LNCAP (cell line): ENCODE measurements around the gene TWIST2.

Experiments
- TF ChIP-seq, protein P1 (sequence below): fragments of 450-650 bp; IDR thresholded peaks from 2 replicates; pipeline ENCODE4 v1.5.1; 2017; ENCODE audit warnings: mild to moderate bottlenecking

TWIST2 gene

DNA sequence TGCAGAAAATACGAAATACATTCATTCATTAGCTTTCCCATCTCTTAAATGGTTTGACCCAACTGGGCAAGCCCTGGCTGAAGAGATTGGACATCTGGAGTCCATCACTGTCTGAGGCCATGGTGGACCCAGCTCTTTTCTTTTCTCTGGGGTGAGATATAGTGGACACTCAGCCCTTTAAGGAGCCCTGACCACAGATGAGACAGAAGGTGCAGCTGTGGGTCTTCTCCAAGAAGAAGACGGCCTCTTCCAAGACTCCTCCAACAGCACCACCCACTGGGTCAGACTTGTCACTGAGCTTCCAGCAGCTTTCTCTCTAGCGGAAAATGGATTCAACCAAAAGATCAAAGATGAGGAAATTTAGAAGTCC is 27.2 kb downstream of the TWIST2 start:
- TF ChIP-seq, protein P1, sequence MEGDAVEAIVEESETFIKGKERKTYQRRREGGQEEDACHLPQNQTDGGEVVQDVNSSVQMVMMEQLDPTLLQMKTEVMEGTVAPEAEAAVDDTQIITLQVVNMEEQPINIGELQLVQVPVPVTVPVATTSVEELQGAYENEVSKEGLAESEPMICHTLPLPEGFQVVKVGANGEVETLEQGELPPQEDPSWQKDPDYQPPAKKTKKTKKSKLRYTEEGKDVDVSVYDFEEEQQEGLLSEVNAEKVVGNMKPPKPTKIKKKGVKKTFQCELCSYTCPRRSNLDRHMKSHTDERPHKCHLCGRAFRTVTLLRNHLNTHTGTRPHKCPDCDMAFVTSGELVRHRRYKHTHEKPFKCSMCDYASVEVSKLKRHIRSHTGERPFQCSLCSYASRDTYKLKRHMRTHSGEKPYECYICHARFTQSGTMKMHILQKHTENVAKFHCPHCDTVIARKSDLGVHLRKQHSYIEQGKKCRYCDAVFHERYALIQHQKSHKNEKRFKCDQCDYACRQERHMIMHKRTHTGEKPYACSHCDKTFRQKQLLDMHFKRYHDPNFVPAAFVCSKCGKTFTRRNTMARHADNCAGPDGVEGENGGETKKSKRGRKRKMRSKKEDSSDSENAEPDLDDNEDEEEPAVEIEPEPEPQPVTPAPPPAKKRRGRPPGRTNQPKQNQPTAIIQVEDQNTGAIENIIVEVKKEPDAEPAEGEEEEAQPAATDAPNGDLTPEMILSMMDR: no peak

GRCh38 chr2:238875471-238876231 is 27.8 kb downstream of the TWIST2 start:
- TF ChIP-seq, protein P1: no peak

- TF ChIP-seq, protein P1: no peak
Observed at GRCh38 chr2:238876232-238876630, 28.3 kb downstream of the TWIST2 start.

DNA sequence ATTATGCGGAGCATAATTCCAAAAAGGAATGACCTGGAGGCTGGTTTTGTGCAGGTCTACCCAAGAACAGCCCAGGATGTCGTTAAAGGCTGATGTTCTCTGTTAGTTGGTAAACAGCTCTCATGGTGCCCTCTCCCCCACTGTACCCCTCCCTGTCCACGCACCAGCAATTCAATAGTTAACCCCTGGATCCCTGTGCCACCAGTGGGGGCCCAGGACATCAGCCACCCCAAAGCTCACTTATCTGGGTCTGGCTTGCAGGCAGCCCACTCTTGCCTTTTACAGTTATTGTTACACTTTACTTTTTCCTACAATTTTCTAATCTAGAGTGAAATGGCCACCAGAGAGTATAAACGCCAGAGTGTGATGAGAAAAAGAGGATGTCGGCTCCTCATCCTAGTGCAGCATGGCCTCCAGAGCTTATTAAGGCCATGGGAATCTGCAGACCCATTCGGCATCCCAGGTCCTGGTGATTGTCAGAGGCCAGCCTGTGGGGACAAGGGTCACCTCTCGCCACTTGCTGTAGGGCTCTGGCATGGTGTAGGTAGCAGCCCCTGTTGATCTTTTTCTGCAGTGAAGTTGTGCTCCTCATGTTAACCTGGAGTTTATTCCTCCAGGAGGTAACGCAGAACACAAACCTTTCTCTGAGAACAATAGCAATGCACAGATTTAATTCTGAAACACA is 30.3 kb downstream of the TWIST2 start:
- TF ChIP-seq, protein P1: no peak

DNA sequence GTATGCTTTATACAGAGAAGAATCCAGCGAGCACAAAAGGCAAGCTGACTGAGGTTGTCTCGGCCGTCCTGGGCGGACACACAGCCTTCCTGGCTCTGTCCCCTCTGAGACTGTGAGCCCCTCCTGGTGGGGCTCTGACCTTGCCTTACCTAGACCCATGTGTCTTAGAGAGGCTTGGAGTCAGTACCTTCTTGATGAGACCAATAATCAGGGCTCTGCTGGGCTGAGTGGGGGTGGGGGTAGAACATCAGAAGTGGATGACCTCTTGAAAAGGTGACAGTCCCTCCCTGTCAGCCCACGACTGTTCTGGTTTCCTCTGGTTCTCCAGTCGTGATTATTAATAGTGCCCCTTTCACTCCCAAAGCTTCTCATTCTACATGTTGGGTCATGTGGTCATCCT is 31.2 kb downstream of the TWIST2 start:
- TF ChIP-seq, protein P1: no peak

GRCh38 chr2:238879621-238880377 is 31.9 kb downstream of the TWIST2 start:
- TF ChIP-seq, protein P1: no peak

DNA sequence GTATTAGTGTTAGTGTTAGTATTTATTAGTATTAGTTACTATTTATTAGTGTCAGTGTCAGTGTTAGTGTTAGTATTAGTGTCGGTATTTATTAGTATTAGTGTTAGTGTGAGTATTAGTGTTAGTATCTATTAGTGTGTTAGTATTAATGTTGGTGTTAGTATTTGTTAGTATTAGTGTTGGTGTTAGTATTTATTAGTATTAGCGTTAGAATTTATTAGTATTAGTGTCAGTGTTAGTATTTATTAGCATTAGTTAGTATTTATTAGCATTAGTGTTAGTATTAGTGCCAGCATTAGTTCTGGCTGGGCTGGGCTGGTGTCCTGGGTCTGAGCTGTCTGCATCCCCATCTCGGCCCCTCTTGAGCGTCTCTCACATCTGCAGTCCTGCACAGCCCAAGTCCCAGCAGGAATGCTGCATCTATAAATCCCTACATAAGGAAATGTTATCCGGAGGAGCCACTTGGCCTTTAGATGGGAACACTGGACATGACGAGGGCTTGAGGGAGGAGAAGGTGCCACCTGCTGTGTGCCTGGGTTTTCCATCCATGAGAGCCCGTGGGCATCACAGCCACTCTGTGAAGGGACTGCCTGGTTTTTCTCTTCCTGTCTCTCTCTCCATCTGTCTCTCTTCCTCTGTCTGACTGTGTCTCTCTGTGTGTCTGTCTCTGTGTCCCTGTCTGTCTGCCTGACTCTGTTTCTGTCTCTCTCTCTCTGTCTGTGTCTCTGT is 33.6 kb downstream of the TWIST2 start:
- TF ChIP-seq, protein P1: no peak
